Stimulated activated CD4-positive, alpha-beta T cell treated with anti-CD3 and anti-CD28 coated beads, Interleukin-12 subunit alpha, Interleukin-12 subunit beta, amount 100 ng/mL, for 24 hours (primary cell): Measurements from ENCODE around the gene ZIC5.

Experiments
- DNase-seq, 2 experiments: peaks; one replicate each; pipeline ENCODE4 v3.0.0-alpha.2; 2020; ENCODE audit warnings: low read depth in 2 of 2

ZIC5 gene

GRCh38 chr13:99971576-99972189, at the start of gene ZIC5:
ZIC5 (minus strand) TSS chr13:99971767; CDS start chr13:99971603, 164 bp downstream.
- no peak for DNase-seq

DNA sequence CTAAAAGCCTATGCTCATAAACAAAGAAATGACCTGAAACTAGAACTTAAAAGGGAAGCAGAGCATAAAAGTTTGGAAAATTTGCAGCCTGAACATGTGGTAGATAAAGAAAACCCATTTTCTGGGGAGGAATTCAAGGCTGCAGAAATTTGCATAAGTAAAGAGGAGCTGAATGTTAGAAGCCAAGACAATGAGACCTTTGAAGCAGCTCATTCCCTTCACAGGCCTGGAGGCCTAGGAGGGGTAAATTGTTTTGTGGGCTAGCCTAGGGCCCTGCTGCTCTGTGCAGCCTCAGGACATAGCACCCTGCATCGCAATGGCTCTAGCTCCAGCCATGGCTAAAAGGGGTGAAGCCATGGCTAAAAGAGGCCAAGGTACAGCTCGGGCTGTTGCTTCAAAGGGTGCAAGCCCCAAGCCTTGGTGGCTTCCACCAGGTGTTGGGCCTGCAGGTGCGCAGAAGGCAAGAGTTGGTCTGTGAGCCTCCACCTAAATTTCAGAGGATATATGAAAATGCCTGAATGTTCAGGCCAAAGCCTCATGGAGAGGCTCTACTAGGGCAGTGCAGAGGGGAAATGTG, 48.3 kb upstream of the ZIC5 start:
- DNase-seq = no peak

DNA sequence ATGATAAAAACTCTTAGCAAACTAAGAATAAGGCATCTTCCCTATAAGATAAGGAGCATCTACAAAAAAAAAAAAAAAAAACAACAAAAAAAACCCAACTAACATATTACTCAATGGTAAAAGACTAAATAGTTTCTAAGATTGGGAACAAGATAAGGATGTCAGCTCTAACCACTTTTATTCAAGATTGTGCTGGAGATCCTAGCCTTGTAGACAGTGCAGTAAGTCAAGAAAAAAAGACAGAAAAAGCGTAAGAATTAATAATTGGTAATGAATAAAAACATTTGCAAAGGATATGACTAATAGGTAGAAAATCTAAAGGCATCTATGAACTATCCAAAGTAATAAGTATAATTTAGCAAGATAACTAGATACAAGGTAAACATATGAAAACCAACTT, 43.1 kb upstream of the ZIC5 start:
- no peak for DNase-seq

- no peak for DNase-seq
Measured at GRCh38 chr13:99998261-99998660, 26.7 kb upstream of the ZIC5 start.

GRCh38 chr13:99997702-99998214, 26.2 kb upstream of the ZIC5 start:
- DNase-seq = no peak

- no peak for DNase-seq
Measured at GRCh38 chr13:99996381-99996973, 24.9 kb upstream of the ZIC5 start.

- DNase-seq = no peak
Measured at GRCh38 chr13:99995589-99996380, 24.2 kb upstream of the ZIC5 start.

GRCh38 chr13:99995104-99995588, 23.6 kb upstream of the ZIC5 start:
- DNase-seq = no peak

- no peak for DNase-seq
Measured at GRCh38 chr13:99994638-99995020, 23.1 kb upstream of the ZIC5 start.

DNA sequence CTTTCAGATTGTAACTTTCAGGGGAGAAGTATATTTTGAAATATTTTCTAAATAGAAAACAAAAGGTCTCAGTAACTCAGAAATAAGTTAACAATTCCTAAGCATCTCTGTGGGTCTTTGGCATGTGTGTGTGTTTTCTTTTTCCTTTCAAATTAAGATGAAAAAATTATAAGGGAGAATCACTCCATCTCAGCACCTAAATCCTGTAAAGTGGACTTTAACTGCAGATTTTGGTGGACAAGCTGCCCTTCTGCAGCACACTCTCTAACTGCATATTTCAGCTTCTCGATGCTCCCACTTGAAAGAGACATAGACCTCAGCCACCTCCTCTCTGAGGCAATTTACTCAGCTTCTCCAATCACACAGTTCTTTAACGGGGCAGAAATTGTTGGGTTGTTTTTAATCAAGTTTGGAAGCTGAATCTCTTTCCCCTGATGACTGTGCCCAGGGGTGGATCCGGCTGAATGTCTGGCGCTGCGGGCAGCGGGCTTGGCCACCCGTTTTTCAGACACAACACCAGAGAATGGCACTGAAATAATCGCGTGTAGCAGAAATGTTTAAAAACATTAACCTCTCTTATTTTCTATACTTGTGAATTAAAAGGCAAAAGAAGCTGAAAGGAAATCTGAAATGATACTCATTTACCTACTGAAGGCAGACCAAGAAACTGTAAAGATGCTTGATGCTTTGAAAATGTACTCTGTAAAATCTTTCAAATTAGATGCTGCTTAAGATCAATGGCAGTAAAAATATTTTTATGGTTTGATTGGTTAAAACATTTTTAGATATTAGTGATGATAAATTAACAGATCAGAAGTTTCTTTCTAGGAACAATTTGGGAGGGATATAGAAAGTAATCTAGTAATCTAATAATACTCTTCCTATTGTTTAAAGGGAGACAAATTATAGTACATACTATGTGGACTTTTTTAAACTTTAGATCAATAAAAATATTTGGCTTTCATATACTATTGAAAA, 22.4 kb upstream of the ZIC5 start:
- no peak for DNase-seq

- no peak for DNase-seq
Measured at GRCh38 chr13:99992949-99993351, 21.4 kb upstream of the ZIC5 start.

- DNase-seq = no peak
Measured at GRCh38 chr13:99991828-99992775, 20.5 kb upstream of the ZIC5 start.

- DNase-seq = no peak
Measured at GRCh38 chr13:99991013-99991827, 19.7 kb upstream of the ZIC5 start.

GRCh38 chr13:99990126-99990977, 18.8 kb upstream of the ZIC5 start:
- DNase-seq = no peak

DNA sequence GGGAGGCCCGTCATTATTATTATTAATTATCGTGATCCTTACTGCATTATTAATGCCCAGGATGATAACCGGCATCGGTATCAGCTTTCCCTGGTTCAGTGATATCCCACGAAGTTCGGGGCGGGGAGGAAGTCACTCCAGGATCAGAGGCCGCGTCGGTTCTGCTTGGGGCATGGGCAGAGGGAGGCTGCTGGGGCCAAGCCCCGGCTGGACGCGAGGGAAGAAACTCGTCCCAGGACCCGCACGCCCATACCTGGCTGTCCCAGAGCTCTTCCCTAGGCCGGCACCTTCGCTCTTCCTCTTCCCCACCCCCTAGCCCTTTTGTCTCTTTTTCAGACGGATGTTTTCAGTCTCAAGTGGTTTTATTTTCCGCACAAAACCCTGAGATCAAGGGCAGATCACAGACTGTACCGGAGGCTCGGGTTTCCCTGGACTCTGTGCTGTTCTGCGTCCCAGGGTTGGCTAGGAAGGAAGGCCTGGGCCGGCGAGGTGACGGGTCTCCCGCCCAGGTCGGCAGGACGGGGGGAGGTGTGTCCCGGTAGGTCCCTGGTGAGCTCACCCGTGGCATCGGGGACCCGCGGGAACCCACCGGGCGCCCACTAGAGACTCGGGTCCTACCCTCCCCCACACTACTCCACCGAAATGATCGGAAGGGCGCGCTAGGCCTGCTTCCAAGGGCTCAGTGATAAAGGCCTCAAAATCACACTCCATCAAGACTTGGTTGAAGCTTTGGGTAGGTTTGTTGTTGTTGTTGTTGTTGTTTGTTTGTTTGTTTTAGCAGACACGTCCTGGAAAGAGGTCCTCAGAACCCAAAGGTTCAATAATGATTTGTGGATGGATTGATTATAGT, 17.9 kb upstream of the ZIC5 start:
- DNase-seq = no peak

- no peak for DNase-seq
Measured at GRCh38 chr13:99988529-99989275, 17.1 kb upstream of the ZIC5 start.
